ENCODE results near the gene SSTR4. TPM values are rescaled to one million over a fixed set of nuclear protein-coding genes. Genes with fewer than 3 reads are reported as not detected.

Gene SSTR4
- total RNA-seq, 1 experiment from 2014 or later, result not detected

- Histone ChIP-seq H3K27me3 (ENCODE audit: low read length) (no peaks in the 10 kb centered on the region), H3K9me2 (replicated peaks; ENCODE audit: insufficient read depth, low read length) (no peaks in the 10 kb centered on the region), H3K4me3 (ENCODE audit: low read length) (no peak overlapping the region), H3K79me2 (ENCODE audit: low read length) (no peaks in the 10 kb centered on the region), H3K4me2 (ENCODE audit: low read depth, low read length, poor library complexity, severe bottlenecking) (no peak overlapping the region), H4K20me1 (ENCODE audit: insufficient read depth, low read depth, low read length) (no peaks in the 10 kb centered on the region), H3K36me3 (ENCODE audit: insufficient read depth, low read length) (no peaks in the 10 kb centered on the region), H2AFZ (ENCODE audit: low read length) (no peak overlapping the region), H3K9ac (ENCODE audit: low read length) (no peak overlapping the region), H3K9me3 (ENCODE audit: low read length) (no peaks in the 10 kb centered on the region), H3K27ac (ENCODE audit: low read length) (no peak overlapping the region), H3K4me1 (ENCODE audit: low read length) (peaks cover 7% of the 10 kb centered on the region)
- peak; percentile 45 for DNase-seq
Observed at GRCh38 chr20:23002276-23002675, 32.8 kb upstream of the SSTR4 start.

- no peaks in the 10 kb centered on the region for H4K20me1 ChIP-seq (ENCODE audit: insufficient read depth, low read depth, low read length)
- no peaks in the 10 kb centered on the region for H3K9me2 ChIP-seq (replicated peaks; ENCODE audit: insufficient read depth, low read length)
Observed at GRCh38 chr20:23003077-23003635, 32.0 kb upstream of the SSTR4 start.

GRCh38 chr20:23003881-23004460 is 31.1 kb upstream of the SSTR4 start:
- Histone ChIP-seq H3K9me2 (replicated peaks; ENCODE audit: insufficient read depth, low read length) (no peaks in the 10 kb centered on the region), H3K9me3 (ENCODE audit: low read length) (no peaks in the 10 kb centered on the region), H3K27me3 (ENCODE audit: low read length) (no peaks in the 10 kb centered on the region), H3K9ac (ENCODE audit: low read length) (no peak overlapping the region), H4K20me1 (ENCODE audit: insufficient read depth, low read depth, low read length) (no peaks in the 10 kb centered on the region), H3K36me3 (ENCODE audit: insufficient read depth, low read length) (no peaks in the 10 kb centered on the region), H3K27ac (ENCODE audit: low read length) (no peak overlapping the region), H3K4me2 (ENCODE audit: low read depth, low read length, poor library complexity, severe bottlenecking) (no peak overlapping the region), H3K4me1 (ENCODE audit: low read length) (peaks cover 7% of the 10 kb centered on the region), H2AFZ (ENCODE audit: low read length) (no peak overlapping the region), H3K79me2 (ENCODE audit: low read length) (no peaks in the 10 kb centered on the region), H3K4me3 (ENCODE audit: low read length) (no peak overlapping the region)
- no peak for DNase-seq

More at GRCh38 chr20:23003077-23003635, 32.0 kb upstream of the SSTR4 start:
- Histone ChIP-seq H3K4me3 (ENCODE audit: low read length) (no peak overlapping the region), H3K4me1 (ENCODE audit: low read length) (peaks cover 7% of the 10 kb centered on the region), H3K9ac (ENCODE audit: low read length) (no peak overlapping the region), H2AFZ (ENCODE audit: low read length) (no peak overlapping the region), H3K36me3 (ENCODE audit: insufficient read depth, low read length) (no peaks in the 10 kb centered on the region), H3K4me2 (ENCODE audit: low read depth, low read length, poor library complexity, severe bottlenecking) (no peak overlapping the region), H3K79me2 (ENCODE audit: low read length) (no peaks in the 10 kb centered on the region), H3K27me3 (ENCODE audit: low read length) (no peaks in the 10 kb centered on the region), H3K9me3 (ENCODE audit: low read length) (no peaks in the 10 kb centered on the region), H3K27ac (ENCODE audit: low read length) (no peak overlapping the region)
- no peak for DNase-seq

- no peak for DNase-seq
- Histone ChIP-seq H3K9ac (ENCODE audit: low read length) (no peak overlapping the region), H3K27ac (ENCODE audit: low read length) (no peak overlapping the region), H3K79me2 (ENCODE audit: low read length) (no peaks in the 10 kb centered on the region), H3K27me3 (ENCODE audit: low read length) (no peaks in the 10 kb centered on the region), H3K36me3 (ENCODE audit: insufficient read depth, low read length) (no peaks in the 10 kb centered on the region), H3K9me3 (ENCODE audit: low read length) (no peaks in the 10 kb centered on the region), H3K4me3 (ENCODE audit: low read length) (no peak overlapping the region), H3K4me1 (ENCODE audit: low read length) (peaks cover 7% of the 10 kb centered on the region), H2AFZ (ENCODE audit: low read length) (no peak overlapping the region), H4K20me1 (ENCODE audit: insufficient read depth, low read depth, low read length) (no peaks in the 10 kb centered on the region), H3K4me2 (ENCODE audit: low read depth, low read length, poor library complexity, severe bottlenecking) (no peak overlapping the region), H3K9me2 (replicated peaks; ENCODE audit: insufficient read depth, low read length) (no peaks in the 10 kb centered on the region)
Observed at GRCh38 chr20:23005776-23006175, 29.3 kb upstream of the SSTR4 start.

GRCh38 chr20:23007462-23007861 is 27.6 kb upstream of the SSTR4 start:
- Histone ChIP-seq H3K79me2 (ENCODE audit: low read length) (no peaks in the 10 kb centered on the region), H3K9ac (ENCODE audit: low read length) (no peak overlapping the region), H3K4me3 (ENCODE audit: low read length) (no peak overlapping the region), H3K27me3 (ENCODE audit: low read length) (no peaks in the 10 kb centered on the region), H3K4me2 (ENCODE audit: low read depth, low read length, poor library complexity, severe bottlenecking) (no peak overlapping the region), H3K9me2 (replicated peaks; ENCODE audit: insufficient read depth, low read length) (no peaks in the 10 kb centered on the region), H3K27ac (ENCODE audit: low read length) (no peak overlapping the region), H3K36me3 (ENCODE audit: insufficient read depth, low read length) (no peaks in the 10 kb centered on the region), H4K20me1 (ENCODE audit: insufficient read depth, low read depth, low read length) (no peaks in the 10 kb centered on the region), H2AFZ (ENCODE audit: low read length) (no peak overlapping the region), H3K9me3 (ENCODE audit: low read length) (no peaks in the 10 kb centered on the region), H3K4me1 (ENCODE audit: low read length) (no peaks in the 10 kb centered on the region)
- DNase-seq, result no peak

GRCh38 chr20:23007886-23008655 is 27.0 kb upstream of the SSTR4 start:
- no peak overlapping the region for H2AFZ ChIP-seq (ENCODE audit: low read length)
- H3K79me2 ChIP-seq (ENCODE audit: low read length), result no peaks in the 10 kb centered on the region
- H3K9me2 ChIP-seq (replicated peaks; ENCODE audit: insufficient read depth, low read length), result no peaks in the 10 kb centered on the region
- no peak overlapping the region for H3K4me2 ChIP-seq (ENCODE audit: low read depth, low read length, poor library complexity, severe bottlenecking)
- H3K27ac ChIP-seq (ENCODE audit: low read length), result no peak overlapping the region
- H3K36me3 ChIP-seq (ENCODE audit: insufficient read depth, low read length), result no peaks in the 10 kb centered on the region
- H3K9me3 ChIP-seq (ENCODE audit: low read length), result no peaks in the 10 kb centered on the region
- no peaks in the 10 kb centered on the region for H4K20me1 ChIP-seq (ENCODE audit: insufficient read depth, low read depth, low read length)
- no peak overlapping the region for H3K4me3 ChIP-seq (ENCODE audit: low read length)
- no peak for DNase-seq
- H3K27me3 ChIP-seq (ENCODE audit: low read length), result no peaks in the 10 kb centered on the region
- H3K4me1 ChIP-seq (ENCODE audit: low read length), result peaks cover 1% of the 10 kb centered on the region; the same call in 1 of the 2 replicates
- no peak overlapping the region for H3K9ac ChIP-seq (ENCODE audit: low read length)

- Histone ChIP-seq H3K4me1 (ENCODE audit: low read length) (peaks cover 7% of the 10 kb centered on the region), H3K9me3 (ENCODE audit: low read length) (no peaks in the 10 kb centered on the region), H3K4me3 (ENCODE audit: low read length) (no peak overlapping the region), H3K27ac (ENCODE audit: low read length) (no peak overlapping the region), H2AFZ (ENCODE audit: low read length) (no peak overlapping the region), H3K79me2 (ENCODE audit: low read length) (no peaks in the 10 kb centered on the region), H3K36me3 (ENCODE audit: insufficient read depth, low read length) (no peaks in the 10 kb centered on the region), H3K27me3 (ENCODE audit: low read length) (no peaks in the 10 kb centered on the region), H3K9me2 (replicated peaks; ENCODE audit: insufficient read depth, low read length) (no peaks in the 10 kb centered on the region), H4K20me1 (ENCODE audit: insufficient read depth, low read depth, low read length) (no peaks in the 10 kb centered on the region), H3K9ac (ENCODE audit: low read length) (no peak overlapping the region), H3K4me2 (ENCODE audit: low read depth, low read length, poor library complexity, severe bottlenecking) (no peak overlapping the region)
- no peak for DNase-seq
Observed at GRCh38 chr20:23008667-23009066, 26.4 kb upstream of the SSTR4 start.

- DNase-seq, result no peak
- Histone ChIP-seq H3K9me2 (replicated peaks; ENCODE audit: insufficient read depth, low read length) (no peaks in the 10 kb centered on the region), H2AFZ (ENCODE audit: low read length) (no peak overlapping the region), H3K9ac (ENCODE audit: low read length) (no peak overlapping the region), H4K20me1 (ENCODE audit: insufficient read depth, low read depth, low read length) (no peaks in the 10 kb centered on the region), H3K79me2 (ENCODE audit: low read length) (no peaks in the 10 kb centered on the region), H3K36me3 (ENCODE audit: insufficient read depth, low read length) (no peaks in the 10 kb centered on the region), H3K27ac (ENCODE audit: low read length) (no peak overlapping the region), H3K4me2 (ENCODE audit: low read depth, low read length, poor library complexity, severe bottlenecking) (no peak overlapping the region), H3K4me3 (ENCODE audit: low read length) (no peak overlapping the region), H3K4me1 (ENCODE audit: low read length) (peaks cover 8% of the 10 kb centered on the region), H3K27me3 (ENCODE audit: low read length) (no peaks in the 10 kb centered on the region), H3K9me3 (ENCODE audit: low read length) (no peaks in the 10 kb centered on the region)
Observed at GRCh38 chr20:23009636-23010035, 25.5 kb upstream of the SSTR4 start.
